HepG2 (cell line): ENCODE results near the gene GABRG3. TPM values are rescaled to one million over a fixed set of nuclear protein-coding genes. Genes with fewer than 3 reads are reported as not detected.

Experiments used
- ATAC-seq: fragments of 200-7000 bp; cut with Tn5 transposase; 3 replicates; pipeline ENCODE4 v1.9.1; 2020; ENCODE audit warnings: mild to moderate bottlenecking, moderate library complexity
- BruUV-seq: library from RNA; stranded (reverse); fragments of 400-500 nt; replicated peaks from 2 replicates; lab custom pipeline; 2021; lab: Mats Ljungman, UMichigan
- CTCF ChIA-PET: fragments of 300-600 bp; formaldehyde crosslinking; extraction: SDS; loops from one replicate; lab custom pipeline; 2021; ENCODE audit warnings: low total read pairs, inconsistent platforms, low intra/inter-chr PET ratio; lab: Yijun Ruan, JAX
- POLR2A ChIA-PET: fragments of 350-600 bp; sonication (Branson Sonifier 250); formaldehyde crosslinking; loops from one replicate; lab custom pipeline; 2020; ENCODE audit warnings: antibody characterized with exemption, inconsistent platforms; lab: Yijun Ruan, JAX
- DNase-seq: peaks from one replicate; pipeline ENCODE4 v3.0.0-alpha.2; 2015; ENCODE audit warnings: low spot score
- FAIRE-seq: peaks from 3 replicates; lab custom pipeline; 2011; peaks lifted over from hg19 to GRCh38; lab: Jason Lieb, UNC
- H2AFZ ChIP-seq: one replicate; pipeline ENCODE4 v1.6.1; 2011; ENCODE audit warnings: low read length, inconsistent platforms
- H3K27ac ChIP-seq: fragments of 300-600 bp; 3 replicates; pipeline ENCODE4 v1.8.0; 2011; ENCODE audit warnings: mixed run types, mild to moderate bottlenecking, mixed read lengths, low read length, inconsistent platforms; ENCODE audit not compliant: insufficient read depth; ENCODE audit errors: extremely low read length
- H3K27me3 ChIP-seq, 2 experiments: fragments of 200-600 bp in 1 of 2; 2 replicates in 1 of 2; 3 replicates in 1 of 2; pipeline versions ENCODE4 v1.6.0 to v1.8.0; 2011; ENCODE audit warnings: low read length in 2 of 2, mild to moderate bottlenecking in 2 of 2, moderate library complexity in 2 of 2, inconsistent platforms in 1 of 2; ENCODE audit not compliant: insufficient read depth in 2 of 2, control insufficient read depth in 1 of 2
- H3K36me3 ChIP-seq, 2 experiments: fragments of 200-600 bp in 1 of 2; replicated peaks in 1 of 2; 2 replicates in 1 of 2; 3 replicates in 1 of 2; pipeline versions ENCODE4 v1.5.1 to v1.8.0; 2011; ENCODE audit warnings: low read length in 2 of 2, inconsistent platforms in 1 of 2; ENCODE audit not compliant: insufficient read depth in 2 of 2, control insufficient read depth in 1 of 2
- H3K4me1 ChIP-seq: 2 replicates; pipeline ENCODE4 v1.5.1; 2012; ENCODE audit warnings: low read length, inconsistent platforms; ENCODE audit not compliant: insufficient read depth
- H3K4me2 ChIP-seq: 2 replicates; pipeline ENCODE4 v1.6.0; 2011; ENCODE audit warnings: low read depth, low read length, inconsistent platforms
- H3K4me3 ChIP-seq, 3 experiments: fragments of 200-600 bp in 1 of 3; sonication (generic), shearing (Covaris generic) in 1 of 3; replicated peaks in 1 of 3; 2 replicates each; pipeline ENCODE4 v1.5.1; 2011 to 2016; ENCODE audit warnings: low read length in 3 of 3, inconsistent platforms in 2 of 3, low read depth in 2 of 3, mild to moderate bottlenecking in 2 of 3, control low read depth in 1 of 3, mixed read lengths in 1 of 3; ENCODE audit not compliant: insufficient read depth in 1 of 3
- H3K79me2 ChIP-seq: one replicate; pipeline ENCODE4 v1.6.1; 2011; ENCODE audit warnings: low read length, inconsistent platforms; ENCODE audit not compliant: insufficient read depth
- H3K9ac ChIP-seq: 2 replicates; pipeline ENCODE4 v1.6.0; 2011; ENCODE audit warnings: mild to moderate bottlenecking, low read depth, low read length, inconsistent platforms; ENCODE audit not compliant: insufficient read depth
- H3K9me3 ChIP-seq: 2 replicates; pipeline ENCODE4 v1.5.1; 2012; ENCODE audit warnings: mild to moderate bottlenecking, low read length
- H4K20me1 ChIP-seq: 2 replicates; pipeline ENCODE4 v1.6.0; 2011; ENCODE audit warnings: inconsistent platforms, mild to moderate bottlenecking, low read length, moderate library complexity; ENCODE audit not compliant: insufficient read depth
- FOSL1 ChIP-seq: sonication (generic); formaldehyde crosslinking; IDR thresholded peaks from 2 replicates; pipeline ENCODE4 v1.9.0; 2021; ENCODE audit warnings: missing genetic modification reagents, borderline replicate concordance
- GABPA ChIP-seq, 2 experiments: IDR thresholded peaks; 2 replicates each; pipeline ENCODE4 v1.6.1; 2011 to 2016; ENCODE audit warnings: low read depth in 2 of 2, low read length in 1 of 2, missing biosample characterization in 1 of 2, missing genetic modification characterization in 1 of 2
- HOXA3 ChIP-seq: sonication (generic); formaldehyde crosslinking; IDR thresholded peaks from 2 replicates; pipeline ENCODE4 v1.5.0; 2020; ENCODE audit warnings: missing genetic modification reagents
- MIER3 ChIP-seq: IDR thresholded peaks from 2 replicates; pipeline ENCODE4 v1.6.1; 2016; ENCODE audit warnings: missing compliant biosample characterization, borderline replicate concordance
- MZF1 ChIP-seq: sonication (generic); formaldehyde crosslinking; IDR thresholded peaks from 2 replicates; pipeline ENCODE4 v1.8.1; 2023; ENCODE audit warnings: mild to moderate bottlenecking, missing genetic modification reagents, borderline replicate concordance
- NFE2 ChIP-seq: sonication (generic); formaldehyde crosslinking; IDR thresholded peaks from 2 replicates; pipeline ENCODE4 v1.4.0; 2020; ENCODE audit warnings: missing genetic modification reagents
- NFIB ChIP-seq: sonication (generic); formaldehyde crosslinking; IDR thresholded peaks from 2 replicates; pipeline ENCODE4 v1.9.0; 2021; ENCODE audit warnings: missing genetic modification reagents, mild to moderate bottlenecking, borderline replicate concordance
- SPEN ChIP-seq: sonication (generic); formaldehyde crosslinking; IDR thresholded peaks from 2 replicates; pipeline ENCODE4 v1.5.1; 2020; ENCODE audit warnings: low read depth, mild to moderate bottlenecking, missing genetic modification reagents
- TAF15 ChIP-seq: fragments of 200-400 bp; formaldehyde crosslinking; IDR thresholded peaks from one replicate; pipeline ENCODE4 v1.6.1; 2018; ENCODE audit warnings: mild to moderate bottlenecking, low read depth, low read length; ENCODE audit not compliant: poor library complexity, severe bottlenecking
- TFDP2 ChIP-seq: sonication (generic); formaldehyde crosslinking; IDR thresholded peaks from 2 replicates; pipeline ENCODE4 v1.4.0; 2020; ENCODE audit warnings: missing genetic modification reagents
- TRAFD1 ChIP-seq: sonication (generic); formaldehyde crosslinking; IDR thresholded peaks from 2 replicates; pipeline ENCODE4 v1.5.1; 2020; ENCODE audit warnings: missing genetic modification reagents, mild to moderate bottlenecking, borderline replicate concordance
- ZBTB10 ChIP-seq: sonication (generic); formaldehyde crosslinking; IDR thresholded peaks from 2 replicates; pipeline ENCODE4 v1.4.0; 2020; ENCODE audit warnings: missing genetic modification reagents, borderline replicate concordance
- ZNF451 ChIP-seq: sonication (generic); formaldehyde crosslinking; IDR thresholded peaks from 2 replicates; pipeline ENCODE4 v1.5.0; 2020; ENCODE audit warnings: mild to moderate bottlenecking, missing genetic modification reagents
- ZNF792 ChIP-seq: IDR thresholded peaks from 2 replicates; pipeline ENCODE4 v1.6.1; 2016
- ZNF841 ChIP-seq: sonication (generic); formaldehyde crosslinking; IDR thresholded peaks from 2 replicates; pipeline ENCODE4 v1.8.1; 2023; ENCODE audit warnings: missing genetic modification reagents, borderline replicate concordance
- WGBS: methylation state at CpG from one replicate; pipeline ENCODE4 v1.1.6; 2017; ENCODE audit warnings: low lambda C conversion rate; 5-methylcytosine and 5-hydroxymethylcytosine counted together
- in situ Hi-C: cut with HindIII; loops from 2 replicates; pipeline ENCODE4 v1.10.0; 2017; ENCODE audit warnings: low pct_unique_long_range_greater_than_20kb; ENCODE audit not compliant: extremely low pct_ligation_motif_present
- intact Hi-C: fragments of 100-400 bp; cut with micrococcal nuclease; formaldehyde crosslinking; loops from one replicate; pipeline ENCODE4 v1.10.0; 2022; ENCODE audit not compliant: unreplicated experiment
- polyA plus RNA-seq, 8 experiments: library from polyadenylated mRNA; depleted of rRNA in 3 of 8; stranded (reverse) in 7 of 8; unstranded in 1 of 8; fragments of >200 nt; fragmentation: Illumina TruSeq in 4 of 8; extraction: Trizol in 4 of 8; gene quantifications; 2 replicates each; pipeline versions ENCODE4 v1.2.1 to v1.2.3, GENCODE V29; 2011 to 2016; ENCODE audit warnings: low read depth in 4 of 8, missing spikeins in 1 of 8, mixed read lengths in 1 of 8; ENCODE audit not compliant: insufficient read depth in 1 of 8
- total RNA-seq, 5 experiments: library from RNA; depleted of rRNA; stranded (reverse); fragments of >200 nt; fragmentation: Illumina TruSeq; extraction: Trizol; gene quantifications; 2 replicates each; pipeline ENCODE4 v1.2.3, GENCODE V29; 2016; ENCODE audit warnings: low read depth in 1 of 5
- TF ChIP-seq, protein P1 (sequence below): sonication (generic); formaldehyde crosslinking; IDR thresholded peaks from 2 replicates; pipeline ENCODE4 v1.4.0; 2020; ENCODE audit warnings: missing genetic modification reagents

The GABRG3 gene
- total and polyA plus RNA-seq, 2 of the 13 experiments (the other 11 are each of a cell fraction or from before 2014, with no cell fraction given), result not detected

DNA sequence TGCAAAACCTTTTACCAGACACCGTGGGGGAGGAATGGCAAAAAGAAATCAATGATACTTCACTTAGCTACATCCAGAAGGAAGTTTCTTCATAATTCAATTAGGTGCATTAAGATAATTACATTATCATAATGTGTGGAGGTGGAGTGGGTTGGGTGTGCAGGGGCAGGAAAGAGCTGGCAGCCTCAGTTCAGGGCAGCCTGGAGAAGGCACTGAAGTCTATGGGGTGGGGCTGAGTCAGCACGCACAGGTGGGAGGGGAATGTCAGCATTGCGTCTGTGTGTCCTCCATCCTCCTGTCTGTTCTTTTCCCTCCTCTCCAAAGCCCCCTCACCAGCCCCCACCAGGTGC lies 278.8 kb downstream of the GABRG3 start (continued):
- TF ChIP-seq ZNF451, result no peak
- no peak for TF ChIP-seq NFIB (CRISPR knock-in tag)
- no peak for TF ChIP-seq MIER3 (CRISPR knock-in tag)
- TF ChIP-seq ZNF792 (CRISPR knock-in tag), result no peak

GRCh38 chr15:27250223-27250622 lies 279.2 kb downstream of the GABRG3 start:
- Histone ChIP-seq H3K4me3 (no peak overlapping the region), H3K36me3 (no peaks in the 10 kb centered on the region), H4K20me1 (no peaks in the 10 kb centered on the region), H2AFZ (no peak overlapping the region), H3K79me2 (no peaks in the 10 kb centered on the region), H3K27me3 (peaks cover 1 to 18% of the 10 kb centered on the region in 2 experiments; a peak in 3 of 5 replicates), H3K4me1 (no peaks in the 10 kb centered on the region), H3K27ac (no peak overlapping the region), H3K4me2 (no peak overlapping the region), H3K9me3 (no peaks in the 10 kb centered on the region), H3K9ac (no peak overlapping the region)
- POLR2A ChIA-PET, result no interaction called here
- no TSS peak for BruUV-seq
- no peak for FAIRE-seq
- ATAC-seq, result no peak
- 5% methylated on average over 2 of the region's 6 CpGs for WGBS
- CTCF ChIA-PET, result no interaction called here
- in situ Hi-C loops, result no loop called here
- DNase-seq, result no peak
- intact Hi-C loops, result no loop called here
- TF ChIP-seq FOSL1 (CRISPR knock-in tag) (no peak), GABPA (IDR thresholded peaks at IDR 0.05; ENCODE audit: low read depth, low read length) (no peak), GABPA (CRISPR knock-in tag; IDR thresholded peaks at IDR 0.05; ENCODE audit: low read depth) (no peak), HOXA3 (CRISPR knock-in tag) (no peak), MZF1 (CRISPR knock-in tag) (no peak), SPEN (CRISPR knock-in tag) (no peak), ZBTB10 (CRISPR knock-in tag) (no peak), NFE2 (no peak), TRAFD1 (CRISPR knock-in tag) (no peak), ZNF841 (CRISPR knock-in tag) (no peak), TFDP2 (no peak), TAF15 (no peak)
- TF ChIP-seq, protein P1, sequence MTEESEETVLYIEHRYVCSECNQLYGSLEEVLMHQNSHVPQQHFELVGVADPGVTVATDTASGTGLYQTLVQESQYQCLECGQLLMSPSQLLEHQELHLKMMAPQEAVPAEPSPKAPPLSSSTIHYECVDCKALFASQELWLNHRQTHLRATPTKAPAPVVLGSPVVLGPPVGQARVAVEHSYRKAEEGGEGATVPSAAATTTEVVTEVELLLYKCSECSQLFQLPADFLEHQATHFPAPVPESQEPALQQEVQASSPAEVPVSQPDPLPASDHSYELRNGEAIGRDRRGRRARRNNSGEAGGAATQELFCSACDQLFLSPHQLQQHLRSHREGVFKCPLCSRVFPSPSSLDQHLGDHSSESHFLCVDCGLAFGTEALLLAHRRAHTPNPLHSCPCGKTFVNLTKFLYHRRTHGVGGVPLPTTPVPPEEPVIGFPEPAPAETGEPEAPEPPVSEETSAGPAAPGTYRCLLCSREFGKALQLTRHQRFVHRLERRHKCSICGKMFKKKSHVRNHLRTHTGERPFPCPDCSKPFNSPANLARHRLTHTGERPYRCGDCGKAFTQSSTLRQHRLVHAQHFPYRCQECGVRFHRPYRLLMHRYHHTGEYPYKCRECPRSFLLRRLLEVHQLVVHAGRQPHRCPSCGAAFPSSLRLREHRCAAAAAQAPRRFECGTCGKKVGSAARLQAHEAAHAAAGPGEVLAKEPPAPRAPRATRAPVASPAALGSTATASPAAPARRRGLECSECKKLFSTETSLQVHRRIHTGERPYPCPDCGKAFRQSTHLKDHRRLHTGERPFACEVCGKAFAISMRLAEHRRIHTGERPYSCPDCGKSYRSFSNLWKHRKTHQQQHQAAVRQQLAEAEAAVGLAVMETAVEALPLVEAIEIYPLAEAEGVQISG (CRISPR knock-in tag), result no peak
